Loucy (cell line): ENCODE data around the gene RBM15B.

Source experiments
- H2AFZ ChIP-seq: fragments of 200-600 bp; sonication (generic); 2 replicates; pipeline ENCODE4 v1.6.0; 2016; ENCODE audit warnings: antibody characterized with exemption, mild to moderate bottlenecking, low read length, moderate library complexity
- H3F3A ChIP-seq: fragments of 200-600 bp; 2 replicates; pipeline ENCODE4 v1.6.0; 2016; ENCODE audit warnings: antibody characterized with exemption, low read depth, mild to moderate bottlenecking
- H3K27me3 ChIP-seq: fragments of 200-600 bp; sonication (generic); 2 replicates; pipeline ENCODE4 v1.6.1; 2014; ENCODE audit warnings: low read length, mild to moderate bottlenecking; ENCODE audit not compliant: insufficient read depth, poor library complexity, severe bottlenecking
- H3K36me3 ChIP-seq: fragments of 200-600 bp; sonication (generic); 2 replicates; pipeline ENCODE4 v1.6.1; 2016; ENCODE audit warnings: low read length; ENCODE audit not compliant: insufficient read depth
- H3K4me1 ChIP-seq: fragments of 200-600 bp; sonication (generic); 2 replicates; pipeline ENCODE4 v1.5.1; 2014; ENCODE audit warnings: low read length, mild to moderate bottlenecking; ENCODE audit not compliant: insufficient read depth, poor library complexity, severe bottlenecking
- H3K4me2 ChIP-seq: fragments of 200-600 bp; sonication (generic); 2 replicates; pipeline ENCODE4 v1.6.0; 2014; ENCODE audit warnings: antibody characterized with exemption, low read length, low read depth, mild to moderate bottlenecking; ENCODE audit not compliant: poor library complexity, severe bottlenecking
- H3K4me3 ChIP-seq: fragments of 200-600 bp; sonication (generic); 2 replicates; pipeline ENCODE4 v1.5.1; 2014; ENCODE audit warnings: low read length, mild to moderate bottlenecking, mixed read lengths; ENCODE audit not compliant: poor library complexity, severe bottlenecking
- H3K79me2 ChIP-seq: fragments of 200-600 bp; sonication (generic); 2 replicates; pipeline ENCODE4 v1.6.1; 2014; ENCODE audit warnings: low read length; ENCODE audit not compliant: insufficient read depth
- H3K9ac ChIP-seq: fragments of 200-600 bp; sonication (generic); 2 replicates; pipeline ENCODE4 v1.6.0; 2014; ENCODE audit warnings: mild to moderate bottlenecking, low read depth, low read length, moderate library complexity; ENCODE audit not compliant: poor library complexity, severe bottlenecking
- H3K9me2 ChIP-seq: fragments of 200-600 bp; sonication (generic); replicated peaks from 2 replicates; pipeline ENCODE4 v1.6.1; 2016; ENCODE audit warnings: low read depth, low read length, mixed read lengths
- H3K9me3 ChIP-seq: fragments of 200-600 bp; sonication (generic); 2 replicates; pipeline ENCODE4 v1.6.1; 2014; ENCODE audit warnings: mild to moderate bottlenecking, antibody characterized with exemption, low read length, low read depth; ENCODE audit not compliant: insufficient read depth
- H4K20me1 ChIP-seq: fragments of 200-600 bp; sonication (generic); 2 replicates; pipeline ENCODE4 v1.6.0; 2014; ENCODE audit warnings: antibody characterized with exemption, low read length, mild to moderate bottlenecking; ENCODE audit not compliant: insufficient read depth, poor library complexity, severe bottlenecking
- EZH2phosphoT487 ChIP-seq: fragments of 200-600 bp; IDR thresholded peaks from 2 replicates; pipeline ENCODE4 v1.6.1; 2018; ENCODE audit warnings: antibody characterized with exemption, mild to moderate bottlenecking, moderate library complexity, borderline replicate concordance
- TF ChIP-seq, protein P1 (sequence below): fragments of 200-600 bp; sonication (generic); conservative IDR thresholded peaks from 2 replicates; pipeline ENCODE4 v1.5.1; 2014; ENCODE audit warnings: mild to moderate bottlenecking, antibody characterized with exemption, low read length

Gene RBM15B

GRCh38 chr3:51396401-51396800 lies 5.3 kb downstream of the RBM15B start:
- H3K79me2 ChIP-seq = peaks cover 47% of the 10 kb centered on the region
- peaks cover 43% of the 10 kb centered on the region for H4K20me1 ChIP-seq
- TF ChIP-seq EZH2phosphoT487 = no peak

GRCh38 chr3:51397392-51397791 lies 6.3 kb downstream of the RBM15B start:
- H4K20me1 ChIP-seq = peaks cover 35% of the 10 kb centered on the region
- no peak overlapping the region for H3K9ac ChIP-seq
- H2AFZ ChIP-seq = no peak overlapping the region
- no peaks in the 10 kb centered on the region for H3K9me3 ChIP-seq
- peaks cover 37% of the 10 kb centered on the region for H3K79me2 ChIP-seq
- peaks cover 20% of the 10 kb centered on the region for H3K4me1 ChIP-seq
- H3K9me2 ChIP-seq = no peaks in the 10 kb centered on the region
- H3K27me3 ChIP-seq = no peaks in the 10 kb centered on the region
- H3K4me2 ChIP-seq = no peak overlapping the region
- peaks cover 89% of the 10 kb centered on the region; the same call in 1 of the 2 replicates for H3K36me3 ChIP-seq
- H3F3A ChIP-seq = no peaks in the 10 kb centered on the region
- TF ChIP-seq, protein P1, sequence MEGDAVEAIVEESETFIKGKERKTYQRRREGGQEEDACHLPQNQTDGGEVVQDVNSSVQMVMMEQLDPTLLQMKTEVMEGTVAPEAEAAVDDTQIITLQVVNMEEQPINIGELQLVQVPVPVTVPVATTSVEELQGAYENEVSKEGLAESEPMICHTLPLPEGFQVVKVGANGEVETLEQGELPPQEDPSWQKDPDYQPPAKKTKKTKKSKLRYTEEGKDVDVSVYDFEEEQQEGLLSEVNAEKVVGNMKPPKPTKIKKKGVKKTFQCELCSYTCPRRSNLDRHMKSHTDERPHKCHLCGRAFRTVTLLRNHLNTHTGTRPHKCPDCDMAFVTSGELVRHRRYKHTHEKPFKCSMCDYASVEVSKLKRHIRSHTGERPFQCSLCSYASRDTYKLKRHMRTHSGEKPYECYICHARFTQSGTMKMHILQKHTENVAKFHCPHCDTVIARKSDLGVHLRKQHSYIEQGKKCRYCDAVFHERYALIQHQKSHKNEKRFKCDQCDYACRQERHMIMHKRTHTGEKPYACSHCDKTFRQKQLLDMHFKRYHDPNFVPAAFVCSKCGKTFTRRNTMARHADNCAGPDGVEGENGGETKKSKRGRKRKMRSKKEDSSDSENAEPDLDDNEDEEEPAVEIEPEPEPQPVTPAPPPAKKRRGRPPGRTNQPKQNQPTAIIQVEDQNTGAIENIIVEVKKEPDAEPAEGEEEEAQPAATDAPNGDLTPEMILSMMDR = no peak
- no peak for TF ChIP-seq EZH2phosphoT487
- no peak overlapping the region for H3K4me3 ChIP-seq

More at GRCh38 chr3:51396401-51396800, 5.3 kb downstream of the RBM15B start:
- H3F3A ChIP-seq = no peaks in the 10 kb centered on the region
- H3K9me3 ChIP-seq = no peaks in the 10 kb centered on the region
- no peak overlapping the region for H2AFZ ChIP-seq
- no peaks in the 10 kb centered on the region for H3K9me2 ChIP-seq
- H3K9ac ChIP-seq = no peak overlapping the region
- no peak overlapping the region for H3K4me3 ChIP-seq
- peaks cover 25% of the 10 kb centered on the region for H3K4me1 ChIP-seq
- H3K27me3 ChIP-seq = no peaks in the 10 kb centered on the region
- no peak overlapping the region for H3K4me2 ChIP-seq
- peaks cover 79% of the 10 kb centered on the region; the same call in 1 of the 2 replicates for H3K36me3 ChIP-seq

- Histone ChIP-seq H3K27me3 (no peaks in the 10 kb centered on the region), H3K36me3 (peaks cover 90% of the 10 kb centered on the region; the same call in 1 of the 2 replicates), H3K79me2 (peaks cover 23% of the 10 kb centered on the region), H3F3A (no peaks in the 10 kb centered on the region), H3K9me2 (no peaks in the 10 kb centered on the region), H3K4me3 (no peak overlapping the region), H3K4me2 (no peak overlapping the region), H2AFZ (no peak overlapping the region), H4K20me1 (peaks cover 22% of the 10 kb centered on the region), H3K9me3 (no peaks in the 10 kb centered on the region), H3K4me1 (peaks cover 6% of the 10 kb centered on the region), H3K9ac (no peak overlapping the region)
- TF ChIP-seq, protein P1 = no peak
- no peak for TF ChIP-seq EZH2phosphoT487
Observed at GRCh38 chr3:51398595-51399310, 7.7 kb downstream of the RBM15B start.
